OCI-LY3 (cell line): ENCODE data around the gene CHM.

Source experiments
- H2AFZ ChIP-seq: fragments of 200-600, 300-600 bp; shearing (Covaris generic); 2 replicates; pipeline ENCODE4 v1.6.0; 2014; ENCODE audit warnings: antibody characterized with exemption, low read depth, low read length
- H3K27ac ChIP-seq: fragments of 200-600, 300-600 bp; sonication (generic); 2 replicates; pipeline ENCODE4 v1.5.1; 2014; ENCODE audit warnings: mild to moderate bottlenecking, low read length, moderate library complexity, mixed read lengths
- H3K27me3 ChIP-seq: fragments of 200-600, 300-600 bp; sonication (generic); 2 replicates; pipeline ENCODE4 v1.6.1; 2014; ENCODE audit warnings: low read depth, low read length, mixed read lengths
- H3K36me3 ChIP-seq: fragments of 200-600, 300-600 bp; sonication (generic); replicated peaks from 2 replicates; pipeline ENCODE3; 2014; ENCODE audit warnings: low read depth, low read length, mixed read lengths
- H3K4me1 ChIP-seq: fragments of 300-600, 200-600 bp; sonication (generic); 2 replicates; pipeline ENCODE4 v1.6.1; 2014; ENCODE audit warnings: low read length, mixed read lengths
- H3K4me2 ChIP-seq: fragments of 200-600, 300-600 bp; sonication (generic); 2 replicates; pipeline ENCODE4 v1.6.1; 2014; ENCODE audit warnings: low read length, mixed read lengths
- H3K4me3 ChIP-seq: fragments of 300-600, 200-600 bp; sonication (generic); 2 replicates; pipeline ENCODE4 v1.5.1; 2014; ENCODE audit warnings: antibody characterized with exemption, mild to moderate bottlenecking, low read length, moderate library complexity
- H3K79me2 ChIP-seq: fragments of 300-600, 200-600 bp; shearing (Covaris generic); 2 replicates; pipeline ENCODE4 v1.6.1; 2014; ENCODE audit warnings: mild to moderate bottlenecking, low read length, mixed read lengths
- H3K9ac ChIP-seq: fragments of 300-600, 200-600 bp; shearing (Covaris generic); 2 replicates; pipeline ENCODE4 v1.6.0; 2014; ENCODE audit warnings: mild to moderate bottlenecking, low read length, moderate library complexity
- H3K9me3 ChIP-seq: fragments of 200-600, 300-600 bp; shearing (Covaris generic); 2 replicates; pipeline ENCODE4 v1.6.1; 2014; ENCODE audit warnings: low read length, mixed read lengths; ENCODE audit not compliant: insufficient read depth
- H4K20me1 ChIP-seq: fragments of 200-600, 300-600 bp; sonication (generic); 2 replicates; pipeline ENCODE4 v1.6.1; 2016; ENCODE audit warnings: low read length, mixed read lengths; ENCODE audit not compliant: insufficient read depth
- CTCF ChIP-seq: fragments of 200-600, 300-600 bp; sonication (generic); IDR thresholded peaks from 2 replicates; pipeline ENCODE4 v1.5.1; 2014; ENCODE audit warnings: antibody characterized with exemption, low read length, low read depth
- EZH2phosphoT487 ChIP-seq: fragments of 200-600 bp; shearing (Covaris generic); IDR thresholded peaks from 2 replicates; pipeline ENCODE4 v1.6.1; 2018; ENCODE audit warnings: antibody characterized with exemption, mixed run types, low read depth

The CHM gene

GRCh38 chrX:86033385-86033784, 14.0 kb downstream of the CHM start:
- Histone ChIP-seq H3K36me3 (no peaks in the 10 kb centered on the region), H3K4me3 (no peak overlapping the region), H2AFZ (no peak overlapping the region), H4K20me1 (no peaks in the 10 kb centered on the region), H3K4me1 (no peaks in the 10 kb centered on the region), H3K4me2 (no peak overlapping the region), H3K27me3 (no peaks in the 10 kb centered on the region), H3K79me2 (no peaks in the 10 kb centered on the region; the same call in 1 of the 2 replicates), H3K9ac (no peak overlapping the region), H3K9me3 (no peaks in the 10 kb centered on the region), H3K27ac (no peak overlapping the region)
- TF ChIP-seq EZH2phosphoT487 (no peak), CTCF (no peak)

- Histone ChIP-seq H3K27ac (no peak overlapping the region), H2AFZ (no peak overlapping the region), H3K27me3 (no peaks in the 10 kb centered on the region), H3K4me3 (no peak overlapping the region), H3K4me2 (no peak overlapping the region), H3K36me3 (peaks cover 1% of the 10 kb centered on the region), H3K79me2 (no peaks in the 10 kb centered on the region), H3K9me3 (no peaks in the 10 kb centered on the region), H3K4me1 (no peaks in the 10 kb centered on the region), H4K20me1 (no peaks in the 10 kb centered on the region), H3K9ac (no peak overlapping the region)
- TF ChIP-seq EZH2phosphoT487 (no peak), CTCF (no peak)
Measured at GRCh38 chrX:86028681-86029080, 18.7 kb downstream of the CHM start.

GRCh38 chrX:86023811-86024210, 23.5 kb downstream of the CHM start:
- H3K27ac ChIP-seq = no peak overlapping the region
- H3K4me1 ChIP-seq = no peaks in the 10 kb centered on the region
- no peak for TF ChIP-seq EZH2phosphoT487
- no peak for TF ChIP-seq CTCF
- no peaks in the 10 kb centered on the region for H3K27me3 ChIP-seq
- no peak overlapping the region for H3K9ac ChIP-seq
- H3K79me2 ChIP-seq = no peaks in the 10 kb centered on the region
- no peak overlapping the region for H3K4me2 ChIP-seq
- no peak overlapping the region for H2AFZ ChIP-seq
- H4K20me1 ChIP-seq = no peaks in the 10 kb centered on the region
- no peak overlapping the region for H3K4me3 ChIP-seq
- H3K9me3 ChIP-seq = no peaks in the 10 kb centered on the region
- H3K36me3 ChIP-seq = peaks cover 2% of the 10 kb centered on the region

- Histone ChIP-seq H3K9ac (no peak overlapping the region), H2AFZ (no peak overlapping the region), H3K27ac (no peak overlapping the region), H3K36me3 (peaks cover 2% of the 10 kb centered on the region), H3K4me3 (no peak overlapping the region), H4K20me1 (no peaks in the 10 kb centered on the region), H3K9me3 (no peaks in the 10 kb centered on the region), H3K79me2 (no peaks in the 10 kb centered on the region), H3K4me1 (no peaks in the 10 kb centered on the region), H3K4me2 (no peak overlapping the region), H3K27me3 (no peaks in the 10 kb centered on the region)
- no peak for TF ChIP-seq EZH2phosphoT487
- TF ChIP-seq CTCF = no peak
Measured at GRCh38 chrX:86021652-86022289, 25.6 kb downstream of the CHM start.
